Upper lobe of left lung (tissue), 4 donors: Measurements from ENCODE around the gene LBX2.

Experiments
- EP300 ChIP-seq, 4 donors: sonication (generic); formaldehyde crosslinking; IDR thresholded peaks; one replicate each; pipeline ENCODE4 v1.5.1; 2017; ENCODE audit warnings: antibody characterized with exemption in 4 of 4, control low read depth in 2 of 4
- POLR2A ChIP-seq, 4 donors: fragments of 450-650 bp; IDR thresholded peaks; one replicate each; pipeline ENCODE4 v1.5.1; 2016 to 2017; ENCODE audit warnings: antibody characterized with exemption in 4 of 4, mild to moderate bottlenecking in 2 of 4
- TF ChIP-seq, protein P1 (sequence below), 6 experiments: fragments of 450-650 bp in 4 of 6; fragments of 200-600 bp in 2 of 6; sonication (generic) in 2 of 6; IDR thresholded peaks; one replicate each; pipeline ENCODE4 v1.5.1; 2016 to 2019; ENCODE audit warnings: antibody characterized with exemption in 6 of 6

DNA sequence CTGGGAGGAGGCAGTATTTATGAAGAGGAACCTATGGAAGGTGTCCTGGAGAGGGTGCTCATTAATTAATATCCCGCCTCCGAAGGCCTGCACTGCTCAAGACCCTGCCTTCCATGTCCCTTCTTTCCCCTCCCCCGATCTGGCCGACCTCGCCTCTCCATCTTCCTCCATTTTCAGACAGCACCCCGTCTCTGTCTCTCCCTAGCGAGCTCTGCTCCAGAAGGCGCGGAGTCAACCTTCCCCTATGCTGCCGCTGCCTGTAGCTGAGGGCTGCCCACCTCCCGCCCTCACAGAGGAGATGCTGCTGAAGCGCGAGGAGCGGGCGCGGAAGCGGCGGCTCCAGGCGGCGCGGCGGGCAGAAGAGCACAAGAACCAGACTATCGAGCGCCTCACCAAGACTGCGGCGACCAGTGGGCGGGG, 42.3 kb downstream of the LBX2 start:
- TF ChIP-seq, protein P1, sequence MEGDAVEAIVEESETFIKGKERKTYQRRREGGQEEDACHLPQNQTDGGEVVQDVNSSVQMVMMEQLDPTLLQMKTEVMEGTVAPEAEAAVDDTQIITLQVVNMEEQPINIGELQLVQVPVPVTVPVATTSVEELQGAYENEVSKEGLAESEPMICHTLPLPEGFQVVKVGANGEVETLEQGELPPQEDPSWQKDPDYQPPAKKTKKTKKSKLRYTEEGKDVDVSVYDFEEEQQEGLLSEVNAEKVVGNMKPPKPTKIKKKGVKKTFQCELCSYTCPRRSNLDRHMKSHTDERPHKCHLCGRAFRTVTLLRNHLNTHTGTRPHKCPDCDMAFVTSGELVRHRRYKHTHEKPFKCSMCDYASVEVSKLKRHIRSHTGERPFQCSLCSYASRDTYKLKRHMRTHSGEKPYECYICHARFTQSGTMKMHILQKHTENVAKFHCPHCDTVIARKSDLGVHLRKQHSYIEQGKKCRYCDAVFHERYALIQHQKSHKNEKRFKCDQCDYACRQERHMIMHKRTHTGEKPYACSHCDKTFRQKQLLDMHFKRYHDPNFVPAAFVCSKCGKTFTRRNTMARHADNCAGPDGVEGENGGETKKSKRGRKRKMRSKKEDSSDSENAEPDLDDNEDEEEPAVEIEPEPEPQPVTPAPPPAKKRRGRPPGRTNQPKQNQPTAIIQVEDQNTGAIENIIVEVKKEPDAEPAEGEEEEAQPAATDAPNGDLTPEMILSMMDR (IDR thresholded peaks at IDR 0.05): no peak
- TF ChIP-seq POLR2A (IDR thresholded peaks at IDR 0.05): no peak
- TF ChIP-seq EP300 (IDR thresholded peaks at IDR 0.05): no peak
